Measurements from ENCODE around the gene MPV17. TPM values are rescaled to one million over a fixed set of nuclear protein-coding genes. Genes with fewer than 3 reads are reported as not detected.

MPV17 gene
- total and polyA plus RNA-seq, 2 of the 13 experiments (the other 11 are each of a cell fraction or from before 2014, with no cell fraction given) = 48.9 to 129 TPM

DNA sequence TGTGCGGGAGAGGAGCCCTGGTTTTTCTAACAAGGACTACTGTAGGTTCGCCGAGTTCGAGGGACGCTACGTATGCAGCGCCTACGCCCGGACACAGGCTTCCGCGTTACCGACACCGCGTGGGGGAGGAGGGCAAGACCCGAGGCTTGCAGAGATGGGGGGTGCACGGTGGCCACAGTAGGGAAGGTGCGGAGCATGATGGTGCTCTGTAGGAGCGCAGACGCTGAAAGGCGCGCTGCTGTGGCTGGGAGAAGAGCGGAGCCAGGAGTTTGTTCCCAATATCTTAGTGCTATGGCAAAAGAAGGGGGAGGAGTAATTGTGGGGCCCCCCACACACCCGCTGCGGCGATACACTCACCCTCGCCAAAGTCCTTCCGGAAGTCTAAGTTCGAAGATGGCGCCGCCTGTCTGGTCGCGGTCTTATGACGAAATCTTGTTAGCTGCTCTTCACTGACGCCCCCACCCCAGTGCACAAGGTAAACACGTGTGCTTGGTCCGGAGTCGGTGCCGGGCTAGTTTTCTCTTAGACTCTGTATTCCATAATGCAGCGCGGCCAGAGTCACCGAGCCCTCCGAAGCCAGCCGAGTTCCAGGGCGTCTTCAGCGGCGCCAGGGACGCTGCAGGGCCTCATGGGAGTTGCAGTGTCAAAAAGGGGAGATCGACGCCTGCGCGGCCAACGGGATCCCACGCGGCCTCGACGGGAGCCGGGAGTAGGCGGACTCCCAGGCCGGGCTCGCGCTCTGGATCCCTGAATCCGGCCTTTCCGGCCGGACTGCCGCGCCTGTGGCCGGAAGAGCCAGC lies 33.7 kb upstream of the MPV17 start, which contains the start of gene GTF3C2 (continued):
- TF ChIP-seq, protein P1, sequence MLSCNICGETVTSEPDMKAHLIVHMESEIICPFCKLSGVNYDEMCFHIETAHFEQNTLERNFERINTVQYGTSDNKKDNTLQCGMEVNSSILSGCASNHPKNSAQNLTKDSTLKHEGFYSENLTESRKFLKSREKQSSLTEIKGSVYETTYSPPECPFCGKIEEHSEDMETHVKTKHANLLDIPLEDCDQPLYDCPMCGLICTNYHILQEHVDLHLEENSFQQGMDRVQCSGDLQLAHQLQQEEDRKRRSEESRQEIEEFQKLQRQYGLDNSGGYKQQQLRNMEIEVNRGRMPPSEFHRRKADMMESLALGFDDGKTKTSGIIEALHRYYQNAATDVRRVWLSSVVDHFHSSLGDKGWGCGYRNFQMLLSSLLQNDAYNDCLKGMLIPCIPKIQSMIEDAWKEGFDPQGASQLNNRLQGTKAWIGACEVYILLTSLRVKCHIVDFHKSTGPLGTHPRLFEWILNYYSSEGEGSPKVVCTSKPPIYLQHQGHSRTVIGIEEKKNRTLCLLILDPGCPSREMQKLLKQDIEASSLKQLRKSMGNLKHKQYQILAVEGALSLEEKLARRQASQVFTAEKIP (CRISPR knock-in tag; IDR thresholded peaks at IDR 0.05; ENCODE audit: borderline replicate concordance) = no peak
- TF ChIP-seq ZBTB7B (CRISPR knock-in tag; IDR thresholded peaks at IDR 0.05) (peak; percentile 78; the same call in 1 of the 2 replicates), RFXAP (CRISPR knock-in tag; IDR thresholded peaks at IDR 0.05; ENCODE audit: borderline replicate concordance) (peak; percentile 67), ZKSCAN5 (CRISPR knock-in tag; IDR thresholded peaks at IDR 0.05) (no peak), ZBTB46 (CRISPR knock-in tag; IDR thresholded peaks at IDR 0.05; ENCODE audit: borderline replicate concordance) (0 out of 2 replicates have a peak, but pooled peaks have one; percentile 82), ZNF878 (CRISPR knock-in tag; IDR thresholded peaks at IDR 0.05) (peak; percentile 66; the same call in 1 of the 2 replicates), BCL6 (CRISPR knock-in tag; IDR thresholded peaks at IDR 0.05) (no peak; the same call in none of the 2 replicates), HMG20A (CRISPR knock-in tag; IDR thresholded peaks at IDR 0.05; ENCODE audit: borderline replicate concordance) (no peak), JUNB (CRISPR knock-in tag; IDR thresholded peaks at IDR 0.05; ENCODE audit: borderline replicate concordance) (no peak), ZNF331 (CRISPR knock-in tag; IDR thresholded peaks at IDR 0.05) (peak; percentile 61), CHD4 (IDR thresholded peaks at IDR 0.05; ENCODE audit: borderline replicate concordance, low read length) (no peak; the same call in 1 of the 2 replicates), CHCHD3 (CRISPR knock-in tag; IDR thresholded peaks at IDR 0.05) (no peak), FOXK1 (CRISPR knock-in tag; IDR thresholded peaks at IDR 0.05; ENCODE audit: borderline replicate concordance, low read depth) (peak; percentile 99), ZNF576 (CRISPR knock-in tag; IDR thresholded peaks at IDR 0.05) (no peak), NFE2 (CRISPR knock-in tag; IDR thresholded peaks at IDR 0.05) (no peak), ZNF44 (CRISPR knock-in tag; IDR thresholded peaks at IDR 0.05) (peak; percentile 16; the same call in 1 of the 2 replicates), RFX3 (CRISPR knock-in tag; IDR thresholded peaks at IDR 0.05) (no peak)
- TF ChIP-seq, protein P2, sequence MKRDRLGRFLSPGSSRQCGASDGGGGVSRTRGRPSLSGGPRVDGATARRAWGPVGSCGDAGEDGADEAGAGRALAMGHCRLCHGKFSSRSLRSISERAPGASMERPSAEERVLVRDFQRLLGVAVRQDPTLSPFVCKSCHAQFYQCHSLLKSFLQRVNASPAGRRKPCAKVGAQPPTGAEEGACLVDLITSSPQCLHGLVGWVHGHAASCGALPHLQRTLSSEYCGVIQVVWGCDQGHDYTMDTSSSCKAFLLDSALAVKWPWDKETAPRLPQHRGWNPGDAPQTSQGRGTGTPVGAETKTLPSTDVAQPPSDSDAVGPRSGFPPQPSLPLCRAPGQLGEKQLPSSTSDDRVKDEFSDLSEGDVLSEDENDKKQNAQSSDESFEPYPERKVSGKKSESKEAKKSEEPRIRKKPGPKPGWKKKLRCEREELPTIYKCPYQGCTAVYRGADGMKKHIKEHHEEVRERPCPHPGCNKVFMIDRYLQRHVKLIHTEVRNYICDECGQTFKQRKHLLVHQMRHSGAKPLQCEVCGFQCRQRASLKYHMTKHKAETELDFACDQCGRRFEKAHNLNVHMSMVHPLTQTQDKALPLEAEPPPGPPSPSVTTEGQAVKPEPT (CRISPR knock-in tag; IDR thresholded peaks at IDR 0.05; ENCODE audit: low read depth) = peak; percentile 17; the same call in 1 of the 2 replicates

All from HepG2 (cell line).